Endothelial cell of umbilical vein (primary cell): ENCODE measurements around the gene ARHGAP18. TPM values are rescaled to one million over a fixed set of nuclear protein-coding genes. Genes with fewer than 3 reads are reported as not detected.

Source experiments
- BruUV-seq: library from RNA; stranded (reverse); fragments of 400-500 nt; replicated peaks from 2 replicates; lab custom pipeline; 2021; lab: Mats Ljungman, UMichigan
- CTCF ChIA-PET: fragments of 300-600, 350-600 bp; sonication (Branson Sonifier 250); formaldehyde crosslinking; loops from one replicate; lab custom pipeline; 2021; ENCODE audit warnings: antibody characterized with exemption, inconsistent platforms; lab: Charles Lee
- POLR2A ChIA-PET: fragments of 300-600, 350-600 bp; sonication (Branson Sonifier 250); formaldehyde crosslinking; loops from one replicate; lab custom pipeline; 2021; ENCODE audit warnings: antibody characterized with exemption, inconsistent platforms; lab: Charles Lee
- DNase-seq: peaks from one replicate; pipeline ENCODE4 v3.0.0-alpha.2; 2011; ENCODE audit warnings: low read depth, low spot score
- FAIRE-seq: peaks from 2 replicates; lab custom pipeline; 2011; peaks lifted over from hg19 to GRCh38; lab: Jason Lieb, UNC
- H2AFZ ChIP-seq: 2 replicates; pipeline ENCODE4 v1.6.0; 2012; ENCODE audit warnings: low read depth, low read length, control low read depth, inconsistent platforms
- H3K27ac ChIP-seq: 2 replicates; pipeline ENCODE4 v1.5.1; 2011; ENCODE audit warnings: low read depth, mild to moderate bottlenecking, control low read depth, low read length, moderate library complexity; ENCODE audit not compliant: insufficient read depth
- H3K27me3 ChIP-seq, 2 experiments: 2 replicates each; pipeline versions ENCODE4 v1.6.0 to v1.6.1; 2011; ENCODE audit warnings: low read length in 2 of 2, mixed read lengths in 1 of 2; ENCODE audit not compliant: control insufficient read depth in 2 of 2, insufficient read depth in 2 of 2
- H3K36me3 ChIP-seq, 2 experiments: 2 replicates in 1 of 2; 3 replicates in 1 of 2; pipeline ENCODE4 v1.5.1; 2011; ENCODE audit warnings: low read length in 2 of 2, mild to moderate bottlenecking in 1 of 2, moderate library complexity in 1 of 2; ENCODE audit not compliant: control insufficient read depth in 2 of 2, insufficient read depth in 2 of 2; ENCODE audit errors: extremely low read depth in 1 of 2
- H3K4me1 ChIP-seq: 3 replicates; pipeline ENCODE4 v1.5.1; 2011; ENCODE audit warnings: mild to moderate bottlenecking, low read length; ENCODE audit not compliant: control insufficient read depth, insufficient read depth; ENCODE audit errors: extremely low read depth
- H3K4me2 ChIP-seq: 2 replicates; pipeline ENCODE4 v1.6.1; 2011; ENCODE audit warnings: low read length, control low read depth, mixed read lengths; ENCODE audit not compliant: insufficient read depth
- H3K4me3 ChIP-seq, 3 experiments: fragments of 200-600 bp in 1 of 3; sonication (generic), shearing (Covaris generic) in 1 of 3; replicated peaks in 1 of 3; 2 replicates each; pipeline ENCODE4 v1.5.1; 2011 to 2016; ENCODE audit warnings: control low read depth in 3 of 3, low read length in 3 of 3, mild to moderate bottlenecking in 2 of 3, inconsistent platforms in 1 of 3, low read depth in 1 of 3, moderate library complexity in 1 of 3; ENCODE audit not compliant: insufficient read depth in 1 of 3
- H3K79me2 ChIP-seq: 2 replicates; pipeline ENCODE4 v1.6.0; 2012; ENCODE audit warnings: low read length, inconsistent platforms; ENCODE audit not compliant: control insufficient read depth, insufficient read depth
- H3K9ac ChIP-seq: replicated peaks from 2 replicates; pipeline ENCODE3; 2011; ENCODE audit warnings: low read length, control low read depth; ENCODE audit not compliant: insufficient read depth; ENCODE audit errors: extremely low read depth
- H3K9me1 ChIP-seq: replicated peaks from 3 replicates; pipeline ENCODE4 v1.6.0; 2011; ENCODE audit warnings: mild to moderate bottlenecking, low read length; ENCODE audit not compliant: control insufficient read depth, insufficient read depth; ENCODE audit errors: extremely low read depth
- H3K9me3 ChIP-seq: replicated peaks from 2 replicates; pipeline ENCODE4 v1.5.1; 2012; ENCODE audit warnings: low read length, inconsistent platforms; ENCODE audit not compliant: control insufficient read depth, insufficient read depth
- H4K20me1 ChIP-seq: replicated peaks from 2 replicates; pipeline ENCODE3; 2011; ENCODE audit warnings: mild to moderate bottlenecking, low read length; ENCODE audit not compliant: control insufficient read depth, insufficient read depth; ENCODE audit errors: extremely low read depth
- CTCF ChIP-seq, 2 donors: IDR thresholded peaks; 1 replicate in 1 of 2; 2 replicates in 1 of 2; pipeline ENCODE4 v1.5.1; 2011; ENCODE audit warnings: low read length in 2 of 2, mild to moderate bottlenecking in 2 of 2, moderate library complexity in 2 of 2, control low read depth in 1 of 2, inconsistent platforms in 1 of 2, low read depth in 1 of 2; ENCODE audit not compliant: insufficient read depth in 1 of 2; ENCODE audit errors: extremely low read depth in 1 of 2
- EZH2 ChIP-seq: IDR thresholded peaks from 2 replicates; pipeline ENCODE4 v1.6.1; 2012; ENCODE audit warnings: borderline replicate concordance, low read depth, mild to moderate bottlenecking, moderate library complexity, low read length, inconsistent platforms; ENCODE audit not compliant: severe bottlenecking
- FOS ChIP-seq: IDR thresholded peaks from 2 replicates; pipeline ENCODE4 v1.6.1; 2011; ENCODE audit warnings: mild to moderate bottlenecking, low read length, moderate library complexity, borderline replicate concordance; ENCODE audit not compliant: insufficient read depth
- GATA2 ChIP-seq: IDR thresholded peaks from 2 replicates; pipeline ENCODE4 v1.7.0; 2011; ENCODE audit warnings: low read depth, mild to moderate bottlenecking, moderate library complexity, mixed read lengths, low read length; ENCODE audit not compliant: insufficient read length, insufficient read depth
- JUN ChIP-seq: IDR thresholded peaks from 2 replicates; pipeline ENCODE4 v1.6.1; 2011; ENCODE audit warnings: borderline replicate concordance, low read depth; ENCODE audit not compliant: insufficient read length, insufficient read depth
- MYC ChIP-seq: IDR thresholded peaks from one replicate; pipeline ENCODE4 v1.6.1; 2011; ENCODE audit warnings: mild to moderate bottlenecking, low read depth, low read length
- POLR2A ChIP-seq: IDR thresholded peaks from 2 replicates; pipeline ENCODE4 v1.6.1; 2012; ENCODE audit warnings: low read depth, mild to moderate bottlenecking, control low read depth, low read length
- POLR2AphosphoS5 ChIP-seq: IDR thresholded peaks from 2 replicates; pipeline ENCODE4 v1.6.1; 2012; ENCODE audit warnings: low read depth, mild to moderate bottlenecking, control low read depth, low read length, moderate library complexity; ENCODE audit not compliant: insufficient read depth
- dilution Hi-C: fragments of 300-500 bp; cut with MboI; formaldehyde crosslinking; loops from one replicate; pipeline ENCODE4 v1.15.0; 2019; ENCODE audit warnings: low sequenced_read_pairs; ENCODE audit not compliant: extremely low pct_ligation_motif_present
- intact Hi-C: fragments of 100-400 bp; cut with micrococcal nuclease; formaldehyde crosslinking; loops from one replicate; pipeline ENCODE4 v1.10.0; 2022
- polyA plus RNA-seq, 4 experiments: library from polyadenylated mRNA; depleted of rRNA in 3 of 4; stranded (reverse) in 3 of 4; unstranded in 1 of 4; fragments of >200 nt; gene quantifications; 2 replicates each; pipeline versions ENCODE4 v1.2.1 to v1.2.3, GENCODE V29; 2011 to 2012; ENCODE audit warnings: missing spikeins in 1 of 4
- total RNA-seq: library from RNA; stranded (reverse); gene quantifications from 2 replicates; pipeline ENCODE4 v1.2.3, GENCODE V29; 2021
- TF ChIP-seq, protein P1 (sequence below): IDR thresholded peaks from 2 replicates; pipeline ENCODE4 v1.6.1; 2011; ENCODE audit not compliant: insufficient read depth, insufficient read length

The ARHGAP18 gene
- total and polyA plus RNA-seq, 2 donors (not counting 3 experiments of a cell fraction or from before 2014, with no cell fraction given): 13.1 to 86.1 TPM

DNA sequence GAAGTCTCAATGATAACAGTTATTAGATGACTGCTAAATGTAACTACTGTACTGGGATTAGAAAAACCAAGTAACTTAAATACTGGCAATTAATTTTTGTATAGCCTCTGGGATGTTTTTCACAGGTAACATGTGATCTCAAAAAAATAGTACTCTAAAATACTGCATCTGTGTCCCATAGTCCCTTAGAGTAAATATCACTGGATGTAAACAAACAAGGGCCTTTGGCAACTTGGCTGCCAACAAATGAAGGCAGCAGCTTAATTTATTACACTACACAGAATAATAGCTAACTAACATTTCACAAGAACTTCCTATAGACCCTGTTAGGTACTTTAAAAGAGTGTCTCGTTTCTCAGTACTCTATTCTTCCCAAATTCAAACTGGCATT, 14.0 kb downstream of the ARHGAP18 start:
- intact Hi-C loops (no loop called here), dilution Hi-C loops (no loop called here)
- Histone ChIP-seq H4K20me1 (peaks cover 5% of the 10 kb centered on the region), H3K9me1 (no peaks in the 10 kb centered on the region), H3K4me3 (no peak overlapping the region), H2AFZ (no peak overlapping the region), H3K79me2 (peaks cover 90% of the 10 kb centered on the region), H3K4me2 (peak overlapping the region; percentile 10), H3K4me1 (peaks cover 47% of the 10 kb centered on the region), H3K27me3 (no peaks in the 10 kb centered on the region), H3K36me3 (peaks cover 0 to 12% of the 10 kb centered on the region in 2 experiments), H3K27ac (no peak overlapping the region), H3K9ac (no peak overlapping the region), H3K9me3 (no peaks in the 10 kb centered on the region)
- ChIA-PET POLR2A (no interaction called here), CTCF (interaction anchor here (0.9 to 2.0 kb wide), 6 partner anchors 9 to 325 kb away, joined by 3 to 10 read pairs (median 4); no protein-coding TSS in a partner anchor)
- no TSS peak for BruUV-seq
- FAIRE-seq (no peak), DNase-seq (no peak)
- no peak for TF ChIP-seq MYC

GRCh38 chr6:129695373-129696027, 14.5 kb downstream of the ARHGAP18 start:
- Histone ChIP-seq H2AFZ (no peak overlapping the region), H3K9ac (no peak overlapping the region), H3K36me3 (peaks cover 0 to 12% of the 10 kb centered on the region in 2 experiments), H3K4me3 (no peak overlapping the region), H3K4me2 (no peak overlapping the region), H3K9me1 (no peaks in the 10 kb centered on the region), H3K79me2 (peaks cover 91% of the 10 kb centered on the region), H3K4me1 (peaks cover 42% of the 10 kb centered on the region), H4K20me1 (peaks cover 5% of the 10 kb centered on the region), H3K27ac (no peak overlapping the region), H3K27me3 (no peaks in the 10 kb centered on the region), H3K9me3 (no peaks in the 10 kb centered on the region)
- no TSS peak for BruUV-seq
- POLR2A ChIA-PET: interaction anchor here (1.4 kb wide), 1 partner anchor 12 kb away, joined by 4 read pairs; no protein-coding TSS in a partner anchor
- CTCF ChIA-PET: interaction anchor here (0.9 to 2.0 kb wide), 5 partner anchors 9 to 326 kb away, joined by 3 to 10 read pairs (median 4); no protein-coding TSS in a partner anchor
- DNase-seq: no peak
- FAIRE-seq: no peak
- dilution Hi-C loops (no loop called here), intact Hi-C loops (no loop called here)
- TF ChIP-seq, protein P1, sequence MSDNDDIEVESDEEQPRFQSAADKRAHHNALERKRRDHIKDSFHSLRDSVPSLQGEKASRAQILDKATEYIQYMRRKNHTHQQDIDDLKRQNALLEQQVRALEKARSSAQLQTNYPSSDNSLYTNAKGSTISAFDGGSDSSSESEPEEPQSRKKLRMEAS: no peak
- TF ChIP-seq POLR2A (no peak), JUN (no peak), FOS (no peak), GATA2 (no peak), MYC (no peak), CTCF (IDR thresholded peaks at IDR 0.05; ENCODE audit: extremely low read depth in 1 of 2, insufficient read depth in 1 of 2, low read depth in 1 of 2, low read length in 2 of 2) (no peak), POLR2AphosphoS5 (no peak), EZH2 (no peak)
